MCF 10A (cell line): ENCODE data around the gene FHOD1. TPM values are rescaled to one million over a fixed set of nuclear protein-coding genes. Genes with fewer than 3 reads are reported as not detected.

Experiments
- BruUV-seq: library from RNA; stranded (reverse); fragments of 400-500 nt; replicated peaks from 2 replicates; lab custom pipeline; 2021; lab: Mats Ljungman, UMichigan
- CTCF ChIA-PET: fragments of 300-600 bp; sonication (Branson Sonifier 250); formaldehyde crosslinking; extraction: SDS; loops from one replicate; lab custom pipeline; 2021; ENCODE audit warnings: antibody characterized with exemption, inconsistent platforms; lab: Yijun Ruan, JAX
- POLR2A ChIA-PET: fragments of 300-600, 350-650 bp; sonication (Branson Sonifier 250); formaldehyde crosslinking; extraction: SDS; loops from one replicate; lab custom pipeline; 2020; ENCODE audit warnings: antibody characterized with exemption, inconsistent platforms; lab: Yijun Ruan, JAX
- DNase-seq: peaks from one replicate; pipeline ENCODE4 v3.0.0-alpha.2; 2018; ENCODE audit not compliant: unreplicated experiment
- H3K27ac Mint-ChIP-seq: one replicate; pipeline ENCODE4 v1.8.0; 2022; ENCODE audit warnings: mild to moderate bottlenecking, low read depth, mixed read lengths; ENCODE audit not compliant: unreplicated experiment
- H3K27me3 Mint-ChIP-seq: one replicate; pipeline ENCODE4 v1.8.0; 2022; ENCODE audit warnings: mixed read lengths; ENCODE audit not compliant: insufficient read depth, unreplicated experiment
- H3K36me3 Mint-ChIP-seq: one replicate; pipeline ENCODE4 v1.8.0; 2022; ENCODE audit warnings: mild to moderate bottlenecking, moderate library complexity, mixed read lengths; ENCODE audit not compliant: insufficient read depth, unreplicated experiment
- H3K4me1 Mint-ChIP-seq: one replicate; pipeline ENCODE4 v1.8.0; 2022; ENCODE audit warnings: mixed read lengths; ENCODE audit not compliant: insufficient read depth, unreplicated experiment
- H3K4me3 Mint-ChIP-seq: one replicate; pipeline ENCODE4 v1.8.0; 2022; ENCODE audit warnings: mild to moderate bottlenecking, moderate library complexity, mixed read lengths; ENCODE audit not compliant: unreplicated experiment
- H3K9me3 Mint-ChIP-seq: one replicate; pipeline ENCODE4 v1.8.0; 2022; ENCODE audit warnings: mixed read lengths; ENCODE audit not compliant: unreplicated experiment
- CTCF ChIP-seq: fragments of 200-600 bp; IDR thresholded peaks from one replicate; pipeline ENCODE4 v1.8.0; 2022; ENCODE audit warnings: antibody characterized with exemption, mild to moderate bottlenecking; ENCODE audit not compliant: unreplicated experiment
- intact Hi-C: fragments of 100-400 bp; cut with micrococcal nuclease; formaldehyde crosslinking; loops from 2 replicates; pipeline ENCODE4 v1.14.1; 2022
- total RNA-seq: library from RNA; stranded (reverse); gene quantifications from 2 replicates; pipeline ENCODE4 v1.2.3, GENCODE V29; 2022

Gene FHOD1
- total RNA-seq, 1 experiment from 2014 or later, result 14.7 TPM

GRCh38 chr16:67210069-67210937, 37.0 kb downstream of the FHOD1 start:
- ChIA-PET POLR2A (interaction anchor here (0.5 to 9.4 kb wide), 5 partner anchors 17 to 50 kb away, joined by 3 to 87 read pairs (median 3); partner anchors contain the start of genes MATCAP1 and TMEM208), CTCF (interaction anchor here (0.6 to 4.4 kb wide), 3 partner anchors 12 to 1896 kb away, joined by 3 to 29 read pairs (median 3); partner anchors contain the start of gene ELMO3)

DNA sequence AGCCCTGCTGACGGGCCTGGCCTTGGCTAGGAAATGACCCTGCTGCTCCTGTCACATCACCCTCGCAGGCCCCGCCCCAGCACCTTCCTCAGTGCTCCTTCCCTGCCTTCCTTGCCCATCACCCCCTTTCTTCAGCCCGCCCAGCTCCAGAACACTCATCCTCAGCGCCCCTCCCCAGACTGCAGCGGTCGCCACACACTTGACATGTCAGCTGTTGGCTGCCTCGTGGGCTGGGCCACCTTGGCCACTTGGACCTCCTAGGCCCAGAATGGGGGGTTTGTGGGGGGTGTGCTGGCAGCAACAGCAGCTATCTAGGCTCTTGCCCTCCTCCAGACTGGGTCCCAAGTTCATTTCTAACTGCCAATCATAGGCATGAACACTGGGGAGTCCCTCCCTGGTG, 37.7 kb downstream of the FHOD1 start:
- Mint-ChIP-seq H3K36me3 (peaks cover 20% of the 10 kb centered on the region), H3K4me3 (no peak overlapping the region), H3K4me1 (peaks cover 36% of the 10 kb centered on the region), H3K27ac (no peak overlapping the region), H3K9me3 (no peaks in the 10 kb centered on the region), H3K27me3 (no peaks in the 10 kb centered on the region)
- intact Hi-C loops, result no loop called here
- ChIA-PET CTCF (interaction anchor here (0.6 to 4.4 kb wide), 5 partner anchors 9 to 1896 kb away, joined by 3 to 29 read pairs (median 3); partner anchors contain the start of gene ELMO3), POLR2A (interaction anchor here (1.1 to 9.4 kb wide), 3 partner anchors 17 to 37 kb away, joined by 3 to 87 read pairs (median 4); partner anchors contain the start of genes MATCAP1 and TMEM208)
- no peak for DNase-seq
- no peak for TF ChIP-seq CTCF
- no TSS peak for BruUV-seq

More at GRCh38 chr16:67210069-67210937, 37.0 kb downstream of the FHOD1 start:
- Mint-ChIP-seq H3K4me1 (peaks cover 36% of the 10 kb centered on the region), H3K36me3 (peaks cover 19% of the 10 kb centered on the region), H3K9me3 (no peaks in the 10 kb centered on the region), H3K27me3 (no peaks in the 10 kb centered on the region), H3K27ac (no peak overlapping the region), H3K4me3 (no peak overlapping the region)
- intact Hi-C loops, result no loop called here
- no peak for TF ChIP-seq CTCF
- BruUV-seq, result no TSS peak
- DNase-seq, result no peak

GRCh38 chr16:67208154-67208896, 39.0 kb downstream of the FHOD1 start:
- no peak for TF ChIP-seq CTCF
- Mint-ChIP-seq H3K36me3 (peaks cover 27% of the 10 kb centered on the region), H3K4me3 (peak overlapping the region; percentile 47), H3K4me1 (peaks cover 35% of the 10 kb centered on the region), H3K27me3 (no peaks in the 10 kb centered on the region), H3K9me3 (no peaks in the 10 kb centered on the region), H3K27ac (peak overlapping the region; percentile 66)
- BruUV-seq, result no TSS peak
- ChIA-PET POLR2A (interaction anchor here (0.7 to 9.4 kb wide), 17 partner anchors 10 to 272 kb away, joined by 3 to 87 read pairs (median 4); partner anchors contain the start of genes ELMO3, FBXL8, MATCAP1 and TMEM208), CTCF (interaction anchor here (0.5 to 4.4 kb wide), 7 partner anchors 10 to 243 kb away, joined by 3 to 29 read pairs (median 3); partner anchors contain the start of genes ELMO3 and TMEM208)
- DNase-seq, result no peak
- intact Hi-C loops, result no loop called here
